ENCODE measurements around the gene IFNAR2. TPM values are rescaled to one million over a fixed set of nuclear protein-coding genes. Genes with fewer than 3 reads are reported as not detected.
A peak's percentile ranks its signal among the peaks of the same experiment; 100 is the strongest.

IFNAR2 gene
- total RNA-seq, 1 donor from 2014 or later = 8.3 TPM

DNA sequence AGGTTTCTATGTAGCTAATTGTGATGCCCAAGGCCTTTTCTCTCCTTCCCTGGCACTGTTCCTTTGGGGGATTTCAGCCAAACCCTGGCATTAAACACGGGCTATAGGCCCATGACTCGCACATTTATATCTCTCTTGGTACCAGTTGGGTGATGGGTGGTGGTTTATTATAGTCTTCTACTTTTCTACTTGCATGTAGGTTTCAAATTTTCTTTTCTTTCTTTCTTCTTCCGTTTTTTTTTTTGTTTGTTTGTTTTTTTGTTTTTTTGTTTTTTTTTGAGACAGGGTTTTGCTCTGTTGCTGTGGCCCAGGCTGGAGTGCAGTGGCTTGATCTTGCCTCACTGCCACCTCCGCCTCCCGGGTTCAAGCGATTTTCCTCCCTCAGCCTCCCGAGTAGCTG, 37.5 kb downstream of the IFNAR2 start:
- no peak for DNase-seq (ENCODE audit: low read depth in 2 of 2)

GRCh38 chr21:33268393-33268736, 38.6 kb downstream of the IFNAR2 start:
- DNase-seq (ENCODE audit: low read depth in 2 of 2) = no peak

DNA sequence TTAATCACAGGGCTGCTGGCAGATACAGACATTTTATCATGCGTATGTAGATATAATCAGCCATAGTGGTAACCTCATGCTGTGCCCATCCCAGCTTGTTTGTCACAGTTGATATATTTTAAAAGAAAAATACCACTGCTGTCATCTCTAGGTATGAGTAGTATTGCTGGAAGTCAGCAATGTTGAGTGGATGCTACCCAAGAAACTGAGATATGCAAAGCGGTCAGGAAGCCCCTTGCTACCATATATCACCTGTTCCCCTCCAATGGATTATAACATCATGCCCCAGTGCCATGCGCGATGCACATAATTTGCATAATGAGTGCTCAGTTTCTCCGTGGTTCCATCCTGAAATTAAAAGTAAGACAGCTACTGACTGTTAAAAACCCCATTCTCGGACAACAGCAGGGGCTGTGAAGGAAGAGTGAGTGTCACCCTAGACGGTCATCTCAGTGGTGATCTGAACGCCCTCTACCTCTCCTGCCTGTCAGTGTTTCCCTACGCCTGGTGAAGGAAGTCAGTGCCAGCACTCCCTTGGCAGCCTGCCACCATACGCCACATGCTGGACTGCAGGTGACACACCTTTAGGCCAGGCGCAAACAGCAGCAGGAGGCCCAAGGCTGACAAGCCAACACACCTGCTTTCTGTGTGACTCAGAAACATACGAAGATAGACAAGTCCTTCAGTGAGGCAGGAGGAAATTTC, 39.2 kb downstream of the IFNAR2 start:
- DNase-seq (ENCODE audit: low read depth in 2 of 2) = no peak

GRCh38 chr21:33270986-33271385, 41.2 kb downstream of the IFNAR2 start:
- no peak for DNase-seq (ENCODE audit: low read depth in 2 of 2)

GRCh38 chr21:33273044-33273443, 43.3 kb downstream of the IFNAR2 start:
- peak in 1 of 2 donors; percentile 54 for DNase-seq (ENCODE audit: low read depth in 2 of 2)

DNA sequence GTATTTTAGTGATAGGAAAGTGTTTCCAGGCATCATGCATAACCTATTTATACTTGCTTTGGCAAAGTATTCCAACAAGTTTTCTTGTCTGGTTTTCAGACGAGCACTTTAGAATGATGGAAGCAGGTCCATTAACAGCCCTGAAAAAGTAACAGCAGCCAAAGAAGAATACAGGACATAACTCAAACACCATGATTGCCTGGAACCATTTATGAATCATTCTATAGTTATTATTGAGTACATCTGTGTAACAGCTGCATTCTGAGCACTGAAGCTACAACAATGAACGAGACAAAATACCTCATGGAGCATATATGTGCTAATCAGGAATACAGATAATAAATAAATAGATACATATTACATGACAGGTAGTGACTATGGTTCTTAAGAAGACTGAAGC, 49.0 kb downstream of the IFNAR2 start:
- no peak for DNase-seq (ENCODE audit: low read depth in 2 of 2)

GRCh38 chr21:33279330-33279820, 49.6 kb downstream of the IFNAR2 start:
- DNase-seq (ENCODE audit: low read depth in 2 of 2) = no peak

Other genes with a start within 250 kb of the IFNAR2 start
- not detected in 2 replicates for gene OLIG2, start 204.0 kb upstream of the IFNAR2 start, total RNA-seq
- gene OLIG1, start 159.8 kb upstream of the IFNAR2 start, total RNA-seq = not detected in 2 replicates
- gene IL10RB, start 36.4 kb downstream of the IFNAR2 start, total RNA-seq = 45.8 and 46.7 TPM in 2 replicates
- 16.4 and 22.3 TPM in 2 replicates for gene IFNAR1, start 95.0 kb downstream of the IFNAR2 start, total RNA-seq
- 47.1 and 62.1 TPM in 2 replicates for gene IFNGR2, start 173.5 kb downstream of the IFNAR2 start, total RNA-seq

All from dermis microvascular lymphatic vessel endothelial cell (primary cell).